K562 (cell line): Measurements from ENCODE around the gene KAZALD1. TPM values are rescaled to one million over a fixed set of nuclear protein-coding genes. Genes with fewer than 3 reads are reported as not detected.
A peak's percentile ranks its signal among the peaks of the same experiment; 100 is the strongest.

Experiments used
- ATAC-seq: fragments of 200-7000 bp; cut with Tn5 transposase; 3 replicates; pipeline ENCODE4 v1.9.1; 2020; ENCODE audit warnings: moderate library complexity
- BruUV-seq: library from RNA; stranded (reverse); fragments of 400-500 nt; replicated peaks from 2 replicates; lab custom pipeline; 2021; lab: Mats Ljungman, UMichigan
- CTCF ChIA-PET: fragments of 300-600 bp; formaldehyde crosslinking; extraction: SDS; loops from one replicate; lab custom pipeline; 2021; ENCODE audit warnings: low intra/inter-chr PET ratio; lab: Yijun Ruan, JAX
- POLR2A ChIA-PET: fragments of 300-600, 350-650 bp; sonication (Branson Sonifier 250); formaldehyde crosslinking; extraction: SDS; loops from one replicate; lab custom pipeline; 2021; ENCODE audit warnings: antibody characterized with exemption, inconsistent platforms; lab: Yijun Ruan, JAX
- DNase-seq, 4 experiments: peaks; one replicate each; pipeline versions ENCODE4 v3.0.0 to v3.0.0-alpha.2; 2011 to 2018; ENCODE audit warnings: low spot score in 3 of 4, mixed read lengths in 3 of 4; ENCODE audit errors: extremely low read depth in 1 of 4
- FAIRE-seq: peaks from 2 replicates; lab custom pipeline; 2011; peaks lifted over from hg19 to GRCh38; lab: Jason Lieb, UNC
- H2AFZ ChIP-seq: 2 replicates; pipeline ENCODE4 v1.6.0; 2011; ENCODE audit warnings: low read depth, low read length, control low read depth, inconsistent platforms
- H3K27ac ChIP-seq: fragments of 200-600 bp; 3 replicates; pipeline ENCODE4 v1.8.0; 2011; ENCODE audit warnings: low read depth, mild to moderate bottlenecking, control low read depth, inconsistent platforms, low read length, moderate library complexity, mixed read lengths; ENCODE audit errors: extremely low read depth
- H3K27me3 ChIP-seq, 2 experiments: fragments of 300-600 bp in 1 of 2; 2 replicates in 1 of 2; 3 replicates in 1 of 2; pipeline versions ENCODE4 v1.6.0 to v1.8.0; 2011; ENCODE audit warnings: inconsistent platforms in 2 of 2, low read length in 2 of 2, mild to moderate bottlenecking in 1 of 2, mixed read lengths in 1 of 2, moderate library complexity in 1 of 2; ENCODE audit not compliant: control insufficient read depth in 2 of 2, insufficient read depth in 2 of 2
- H3K36me3 ChIP-seq: fragments of 300-600 bp; 3 replicates; pipeline ENCODE4 v1.8.0; 2011; ENCODE audit warnings: mild to moderate bottlenecking, low read length, inconsistent platforms; ENCODE audit not compliant: control insufficient read depth, insufficient read depth
- H3K4me1 ChIP-seq, 2 experiments: fragments of 200-600 bp in 1 of 2; replicated peaks in 1 of 2; 2 replicates in 1 of 2; 3 replicates in 1 of 2; pipeline versions ENCODE4 v1.5.1 to v1.8.0; 2011; ENCODE audit warnings: inconsistent platforms in 2 of 2, low read length in 2 of 2, mild to moderate bottlenecking in 1 of 2, mixed read lengths in 1 of 2, moderate library complexity in 1 of 2; ENCODE audit not compliant: control insufficient read depth in 2 of 2, insufficient read depth in 2 of 2
- H3K4me2 ChIP-seq: 2 replicates; pipeline ENCODE4 v1.6.1; 2011; ENCODE audit warnings: low read length, control low read depth, inconsistent platforms, mixed read lengths; ENCODE audit not compliant: insufficient read depth
- H3K4me3 ChIP-seq: fragments of 200-600 bp; sonication (generic), shearing (Covaris generic); 2 replicates; pipeline ENCODE4 v1.5.1; 2016; ENCODE audit warnings: control low read depth, inconsistent platforms
- H3K79me2 ChIP-seq: fragments of 200-600 bp; 3 replicates; pipeline ENCODE4 v1.8.0; 2011; ENCODE audit warnings: low read length, inconsistent platforms; ENCODE audit not compliant: control insufficient read depth, insufficient read depth
- H3K9ac ChIP-seq, 2 experiments: 2 replicates each; pipeline versions ENCODE4 v1.6.0 to v1.6.1; 2011; ENCODE audit warnings: low read depth in 2 of 2, low read length in 2 of 2, control low read depth in 1 of 2, inconsistent platforms in 1 of 2, mild to moderate bottlenecking in 1 of 2, mixed read lengths in 1 of 2; ENCODE audit not compliant: insufficient read depth in 1 of 2
- H3K9me1 ChIP-seq: one replicate; pipeline ENCODE4 v1.6.0; 2011; ENCODE audit warnings: inconsistent platforms, mild to moderate bottlenecking, low read length, moderate library complexity; ENCODE audit not compliant: control insufficient read depth, insufficient read depth
- H3K9me3 ChIP-seq: replicated peaks from 2 replicates; pipeline ENCODE4 v1.5.1; 2011; ENCODE audit warnings: low read depth, low read length, inconsistent platforms; ENCODE audit not compliant: control insufficient read depth, insufficient read depth
- H4K20me1 ChIP-seq: replicated peaks from 2 replicates; pipeline ENCODE4 v1.6.1; 2011; ENCODE audit warnings: low read length, inconsistent platforms, mixed read lengths; ENCODE audit not compliant: control insufficient read depth, insufficient read depth
- ATF1 ChIP-seq, 2 experiments: fragments of 450-650 bp in 1 of 2; IDR thresholded peaks; 2 replicates each; pipeline ENCODE4 v1.6.1; 2016; ENCODE audit warnings: missing compliant biosample characterization in 1 of 2, missing genetic modification characterization in 1 of 2
- CREB1 ChIP-seq, 2 experiments: sonication (generic) in 1 of 2; formaldehyde crosslinking in 1 of 2; IDR thresholded peaks; 2 replicates each; pipeline versions ENCODE4 v1.6.1 to v1.8.0; 2012 to 2022; ENCODE audit warnings: inconsistent platforms in 1 of 2, mild to moderate bottlenecking in 1 of 2, missing genetic modification reagents in 1 of 2, moderate library complexity in 1 of 2
- HMBOX1 ChIP-seq: sonication (generic); IDR thresholded peaks from 2 replicates; pipeline ENCODE4 v1.6.1; 2016
- KDM5B ChIP-seq: fragments of 200-600 bp; sonication (generic); IDR thresholded peaks from 2 replicates; pipeline ENCODE4 v1.6.1; 2012; ENCODE audit warnings: low read depth, mild to moderate bottlenecking, moderate library complexity, low read length, control low read depth, inconsistent platforms; ENCODE audit not compliant: insufficient replicate concordance
- NFE2L1 ChIP-seq: fragments of 450-650 bp; IDR thresholded peaks from 2 replicates; pipeline ENCODE4 v1.6.1; 2016; ENCODE audit warnings: missing genetic modification characterization, low read depth, mild to moderate bottlenecking, missing compliant biosample characterization, moderate library complexity, borderline replicate concordance
- SAFB ChIP-seq: fragments of 200-400 bp; formaldehyde crosslinking; IDR thresholded peaks from 2 replicates; pipeline ENCODE4 v1.6.1; 2017; ENCODE audit warnings: low read depth, low read length, borderline replicate concordance
- ZNF232 ChIP-seq: sonication (generic); formaldehyde crosslinking; IDR thresholded peaks from 2 replicates; pipeline ENCODE4 v1.8.0; 2022; ENCODE audit warnings: mild to moderate bottlenecking, missing genetic modification reagents
- WGBS: fragments of 100-300 bp; shearing (Covaris generic); methylation state at CpG from one replicate; pipeline ENCODE4 v1.1.6; 2016; ENCODE audit warnings: low coverage, mixed read lengths; ENCODE audit not compliant: insufficient coverage; ENCODE audit errors: missing lambda C conversion rate; 5-methylcytosine and 5-hydroxymethylcytosine counted together
- in situ Hi-C: fragments of 300-500 bp; cut with MboI; formaldehyde crosslinking; loops from 4 replicates; pipeline ENCODE4 v1.15.0; 2018; ENCODE audit warnings: inconsistent platforms, mixed read lengths
- intact Hi-C: fragments of 100-400 bp; cut with micrococcal nuclease; formaldehyde crosslinking; loops from 2 replicates; pipeline ENCODE4 v1.14.2; 2022
- polyA plus RNA-seq, 8 experiments: library from polyadenylated mRNA; depleted of rRNA in 4 of 8; stranded (reverse) in 5 of 8; unstranded in 3 of 8; fragments of >200 nt; fragmentation: Nextera tagmentation in 2 of 8; fragmentation: Illumina TruSeq in 1 of 8; extraction: Ambion mirVana in 2 of 8; extraction: Trizol in 1 of 8; gene quantifications; 2 replicates each; pipeline versions ENCODE4 v1.2.1 to v1.2.3, GENCODE V29; 2011 to 2014; ENCODE audit warnings: inconsistent platforms in 1 of 8, missing spikeins in 1 of 8
- total RNA-seq, 7 experiments: library from RNA; depleted of rRNA in 6 of 7; stranded (reverse); fragments of >200 nt in 6 of 7; fragmentation: Illumina TruSeq in 2 of 7; extraction: Trizol in 2 of 7; gene quantifications; 2 replicates each; pipeline versions ENCODE4 v1.2.1 to v1.2.3, GENCODE V29; 2011 to 2021; ENCODE audit warnings: low replicate concordance in 1 of 7

Gene KAZALD1
- total and polyA plus RNA-seq, 9 of the 15 experiments (the other 6 are each of a cell fraction or from before 2014, with no cell fraction given): 0.15 to 10.0 (median 4.9) TPM

GRCh38 chr10:101031128-101031795 is 30.5 kb upstream of the KAZALD1 start, which contains the start of the genes PDZD7 and SFXN3 (continued):
- no peak for TF ChIP-seq HMBOX1
- no peak for TF ChIP-seq ATF1 (CRISPR knock-in tag; IDR thresholded peaks at IDR 0.05)
- peak; percentile 40; the same call in 1 of the 2 replicates for TF ChIP-seq ATF1 (tag; IDR thresholded peaks at IDR 0.05)

GRCh38 chr10:101031796-101032636 is 29.8 kb upstream of the KAZALD1 start:
- ATAC-seq (no peak), DNase-seq (no peak), FAIRE-seq (no peak)
- TF ChIP-seq SAFB (peak; percentile 41; the same call in 1 of the 2 replicates), NFE2L1 (tag) (no peak), KDM5B (peak; percentile 30), ATF1 (CRISPR knock-in tag; IDR thresholded peaks at IDR 0.05) (no peak), ATF1 (tag; IDR thresholded peaks at IDR 0.05) (peak; percentile 84), CREB1 (IDR thresholded peaks at IDR 0.05) (peak; percentile 53; the same call in 1 of the 2 replicates), CREB1 (CRISPR knock-in tag; IDR thresholded peaks at IDR 0.05) (no peak; the same call in 1 of the 2 replicates), ZNF232 (CRISPR knock-in tag) (no peak)
- Histone ChIP-seq H3K9me3 (no peaks in the 10 kb centered on the region), H3K4me2 (peak overlapping the region; percentile 57), H3K27me3 (peaks cover 2 to 4% of the 10 kb centered on the region in 2 experiments; a peak in 4 of 5 replicates), H2AFZ (peak overlapping the region; percentile 34; the same call in 1 of the 2 replicates), H3K27ac (no peak overlapping the region), H3K4me1 (peaks cover 12 to 45% of the 10 kb centered on the region in 2 experiments), H3K9me1 (no peaks in the 10 kb centered on the region), H4K20me1 (no peaks in the 10 kb centered on the region), H3K36me3 (no peaks in the 10 kb centered on the region), H3K9ac (no peak overlapping the region; a peak in 1 of 4 replicates), H3K4me3 (no peak overlapping the region), H3K79me2 (no peaks in the 10 kb centered on the region)
- CTCF ChIA-PET: no interaction called here
- intact Hi-C loops (loop anchor here (5.0 to 10.0 kb wide), 2 partner anchors 35 to 413 kb away; no protein-coding TSS in a partner anchor), in situ Hi-C loops (no loop called here)
- no TSS peak for BruUV-seq
- POLR2A ChIA-PET: interaction anchor here (1.0 to 1.7 kb wide), 3 partner anchors 9 to 13 kb away, joined by 4 to 6 read pairs (median 5); no protein-coding TSS in a partner anchor
- WGBS: 26% methylated on average over 21 of the region's 47 CpGs
